Head of caudate nucleus (tissue), 42 donors: ENCODE results near the gene C1orf116.
A peak's percentile ranks its signal among the peaks of the same experiment; 100 is the strongest.

ENCODE experiments used
- DNase-seq, 42 donors: peaks; one replicate each; pipeline versions ENCODE4 v3.0.0 to v3.0.0-alpha.2; 2020 to 2021; ENCODE audit warnings: mixed read lengths in 7 of 42
- intact Hi-C: fragments of 100-400 bp; cut with DNase I; formaldehyde crosslinking; loops from one replicate; pipeline ENCODE4 v1.15.0; 2022

Gene C1orf116

DNA sequence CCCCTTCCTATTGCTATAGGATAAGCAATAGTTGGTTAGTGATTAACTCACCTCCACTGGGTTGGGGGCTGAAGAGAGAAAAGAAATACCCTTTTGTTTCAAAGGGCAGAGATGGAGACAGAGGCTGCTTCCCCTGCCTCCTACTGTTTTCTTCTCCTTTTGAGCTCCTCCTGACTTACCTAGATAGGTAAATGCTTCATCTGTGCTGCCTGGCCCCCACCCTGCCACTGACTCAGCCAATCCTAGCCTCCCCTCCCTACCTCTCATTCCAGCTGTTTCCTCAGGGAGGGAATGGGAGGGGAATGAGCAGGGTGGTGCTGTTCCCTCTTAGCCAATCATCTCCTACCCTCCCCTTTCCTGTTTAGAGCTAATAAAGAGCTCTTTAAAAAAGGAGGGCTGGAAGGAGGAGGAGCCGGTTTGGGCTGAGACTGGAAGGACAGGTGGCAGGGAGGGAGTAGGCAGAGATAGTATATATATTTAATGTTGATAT, at the start of gene C1orf116:
C1orf116 (minus strand) TSS at position 229 of the 490 bp plus-strand sequence. CDS start 5,158 bp downstream, outside the sequence.
- intact Hi-C loops = no loop called here

GRCh38 chr1:207081806-207082205, 49.2 kb upstream of the C1orf116 start:
- intact Hi-C loops = loop anchor here (5.0 kb wide), 1 partner anchor 325 kb away; no protein-coding TSS in a partner anchor
- DNase-seq = no peak

More for the DNA sequence above, at the start of gene C1orf116:
- no peak for DNase-seq

GRCh38 chr1:207081088-207081487, 48.5 kb upstream of the C1orf116 start:
- intact Hi-C loops = loop anchor here (5.0 kb wide), 1 partner anchor 326 kb away; no protein-coding TSS in a partner anchor
- no peak for DNase-seq

DNA sequence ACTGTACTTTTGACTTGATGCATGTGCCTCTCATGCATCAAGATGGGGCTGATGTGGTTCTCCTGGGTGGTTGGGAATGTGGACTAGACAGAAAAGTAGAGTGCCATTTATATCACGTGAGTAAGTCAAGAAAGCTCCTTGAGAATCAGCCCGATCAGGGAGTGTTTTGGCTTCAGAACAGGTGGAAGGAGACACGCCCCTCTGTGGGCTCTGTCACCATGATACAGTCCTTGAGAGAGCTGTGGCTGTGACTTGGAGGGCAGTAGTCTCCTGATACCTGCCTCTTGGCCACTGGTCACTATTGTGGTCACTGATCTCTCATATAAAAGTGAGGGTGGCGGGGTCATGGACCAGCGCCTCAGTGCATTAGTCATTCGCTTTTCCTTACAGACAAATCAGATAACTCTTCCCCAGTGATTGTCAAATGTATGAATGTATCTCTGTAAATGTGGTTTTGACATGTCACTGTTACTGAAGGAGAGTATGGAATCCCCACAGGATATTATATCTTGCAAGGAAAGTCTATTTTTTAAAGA, 47.2 kb upstream of the C1orf116 start:
- DNase-seq = no peak
- intact Hi-C loops = loop anchor here (5.0 kb wide), 1 partner anchor 328 kb away; no protein-coding TSS in a partner anchor

- no peak for DNase-seq
- intact Hi-C loops = no loop called here
Observed at GRCh38 chr1:207078578-207079132, 46.1 kb upstream of the C1orf116 start.

DNA sequence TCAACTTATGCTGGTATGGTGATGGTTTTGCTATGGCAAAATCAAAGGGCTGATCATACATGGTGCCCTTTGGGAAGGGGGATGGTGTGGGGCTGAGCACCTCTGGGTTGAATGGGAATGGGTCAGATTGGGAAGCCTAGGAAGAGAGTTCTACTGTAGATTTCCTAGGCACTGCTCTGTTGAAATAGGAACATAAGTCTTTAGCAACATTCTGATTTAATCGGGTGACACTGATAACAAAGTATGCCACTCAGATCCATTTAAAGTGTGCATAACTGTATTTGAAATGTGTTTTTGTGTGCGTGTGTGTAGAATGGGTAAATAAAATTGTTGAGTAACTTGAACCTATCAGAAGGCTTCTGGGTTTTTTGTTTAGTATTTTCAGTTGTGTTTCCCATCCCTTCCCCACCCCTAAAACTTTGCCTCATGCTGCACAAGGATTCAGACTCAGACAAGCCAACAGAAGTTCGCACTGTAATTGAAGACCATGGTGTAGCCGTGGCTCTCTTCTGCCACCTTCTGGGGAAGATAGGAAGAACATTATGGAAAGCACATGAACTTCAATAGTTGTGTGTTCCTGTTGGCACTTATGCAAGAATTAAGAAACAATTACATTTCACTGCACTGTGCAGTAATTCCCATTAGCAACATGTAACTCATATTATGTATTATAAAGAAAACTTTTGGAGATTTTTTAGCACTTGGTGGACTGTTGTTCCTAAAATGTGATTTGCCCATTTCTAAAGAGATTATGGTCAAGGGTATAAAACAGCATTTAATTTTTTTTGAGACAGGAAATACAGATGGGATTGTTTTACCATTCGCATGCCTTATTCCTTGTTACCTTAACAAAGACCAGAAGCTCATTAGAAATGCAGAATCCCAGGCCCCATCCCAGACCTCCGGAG, 45.2 kb upstream of the C1orf116 start:
- intact Hi-C loops = no loop called here

DNA sequence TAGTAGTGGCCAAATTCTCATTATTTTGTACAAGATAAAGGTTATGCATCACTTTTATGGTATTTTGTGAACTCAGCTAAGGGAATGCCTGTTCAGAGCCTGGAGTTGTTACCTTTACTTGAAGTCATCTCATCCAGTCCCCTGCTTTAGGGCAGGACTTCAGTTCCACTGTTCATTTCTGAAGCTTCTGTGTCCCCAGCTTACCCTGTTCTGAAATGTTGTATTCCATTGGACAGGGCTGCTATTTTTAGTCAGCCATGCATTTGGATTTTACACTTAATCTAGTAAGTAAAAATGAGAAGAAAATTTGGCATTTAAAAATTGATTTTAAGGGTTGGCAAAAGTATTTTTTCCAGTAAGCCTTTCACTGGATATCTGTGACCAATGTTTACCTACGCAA, 44.5 kb upstream of the C1orf116 start:
- DNase-seq = no peak
- intact Hi-C loops = no loop called here

More for the DNA sequence above, 45.2 kb upstream of the C1orf116 start:
- DNase-seq = peak in 39 of 42 donors; percentile 13 to 88 (median 66)

DNA sequence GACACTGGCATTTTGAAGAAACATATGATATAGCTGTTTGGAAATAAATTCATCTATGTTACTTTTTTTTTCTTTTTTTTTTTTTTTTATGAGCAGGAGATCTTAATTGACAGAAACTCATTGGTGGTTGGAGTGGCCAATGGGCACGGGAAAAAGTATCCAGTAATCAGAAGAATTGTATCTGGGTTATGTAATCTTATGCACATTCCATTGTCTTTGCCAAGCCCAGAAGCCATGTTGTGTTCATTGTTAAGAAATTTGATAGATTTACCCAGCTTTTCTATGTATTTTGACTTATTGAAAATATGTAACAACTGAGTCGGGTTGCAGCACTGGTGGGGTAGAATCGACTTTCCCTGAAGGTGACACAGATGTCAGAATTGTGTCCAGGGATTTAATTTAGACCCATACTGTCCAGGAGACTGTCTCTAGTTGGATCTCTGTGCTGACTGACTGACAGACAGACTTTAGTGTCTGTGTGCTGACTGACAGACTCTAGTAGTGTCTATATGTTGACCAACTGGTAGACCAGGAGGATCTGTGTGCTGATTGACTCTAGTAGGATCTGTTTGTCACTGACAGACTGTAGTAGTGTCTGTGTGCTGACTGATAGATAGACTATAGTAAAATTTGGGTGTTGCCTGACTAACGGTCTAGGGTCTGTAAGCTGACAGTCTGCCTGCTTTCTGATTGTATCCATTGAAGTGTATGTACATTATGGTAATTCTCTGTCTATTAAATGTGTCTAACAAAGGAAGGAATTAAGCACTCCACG, 43.8 kb upstream of the C1orf116 start:
- DNase-seq = no peak
- intact Hi-C loops = no loop called here

- intact Hi-C loops = no loop called here
- no peak for DNase-seq
Observed at GRCh38 chr1:207073906-207074820, 41.6 kb upstream of the C1orf116 start.

DNA sequence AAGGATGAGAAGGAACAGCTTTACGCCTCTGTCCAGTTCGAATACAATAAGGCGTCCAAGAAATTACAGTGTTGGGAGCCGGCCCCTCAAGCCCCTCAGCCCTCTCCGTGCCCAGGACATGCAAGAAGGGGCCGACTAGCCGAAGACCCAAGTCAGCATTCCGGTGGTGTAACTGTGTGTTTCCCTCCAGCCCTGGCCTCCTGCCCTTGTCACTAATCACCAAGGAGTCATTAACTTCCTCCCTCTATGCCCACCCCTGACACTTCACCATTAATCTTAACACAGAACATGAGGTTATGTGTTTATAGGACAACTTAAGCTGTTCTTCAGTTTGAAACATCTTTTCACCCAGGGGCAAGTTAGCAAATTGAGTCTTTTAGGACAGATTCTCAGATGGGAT, 39.7 kb upstream of the C1orf116 start:
- intact Hi-C loops = no loop called here
- no peak for DNase-seq

DNA sequence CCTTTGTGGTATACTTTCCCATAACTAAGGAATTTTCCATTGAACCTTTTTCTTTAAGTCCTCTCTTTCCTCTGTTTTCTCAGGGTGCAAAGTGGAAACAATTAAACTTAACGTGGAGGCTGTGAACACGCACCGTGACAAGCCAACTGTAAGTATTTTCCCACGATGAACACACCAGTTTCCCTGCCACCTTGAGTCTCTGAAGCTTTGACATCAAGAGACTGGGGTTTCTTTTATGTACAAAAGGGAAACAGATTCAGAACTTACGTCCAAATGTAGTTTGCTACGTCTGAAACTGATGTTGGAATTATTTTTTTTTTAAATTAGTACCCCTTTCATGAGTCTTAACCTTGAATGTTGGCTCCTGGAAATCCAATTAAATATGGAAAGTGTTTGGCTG, 38.9 kb upstream of the C1orf116 start:
- DNase-seq = no peak
- intact Hi-C loops = no loop called here

GRCh38 chr1:207070811-207071210, 38.3 kb upstream of the C1orf116 start:
- intact Hi-C loops = no loop called here
- DNase-seq = no peak

- DNase-seq = peak in 8 of 42 donors; percentile 23 to 60 (median 30)
- intact Hi-C loops = no loop called here
Observed at GRCh38 chr1:207069858-207070506, 37.4 kb upstream of the C1orf116 start.

DNA sequence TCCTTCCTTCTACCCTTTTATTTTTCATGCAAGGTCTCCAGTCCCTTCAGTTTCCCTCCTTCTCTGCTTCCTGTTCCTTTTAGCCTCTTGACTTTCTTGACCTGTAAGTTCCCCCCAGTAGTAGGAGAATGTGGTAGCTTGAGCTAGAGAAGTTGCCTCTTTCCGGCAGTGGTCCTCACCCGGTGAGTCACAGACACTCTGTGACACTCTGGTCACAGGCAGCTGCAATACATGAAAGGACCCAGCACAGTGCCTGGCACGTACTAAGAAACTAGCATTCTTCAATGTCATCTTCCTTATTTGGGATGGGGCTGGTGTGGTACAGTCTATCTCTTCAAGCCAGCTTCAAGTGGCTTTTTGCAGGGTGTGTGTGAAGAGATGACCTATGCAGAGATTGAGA, 36.5 kb upstream of the C1orf116 start:
- intact Hi-C loops = no loop called here
- no peak for DNase-seq

DNA sequence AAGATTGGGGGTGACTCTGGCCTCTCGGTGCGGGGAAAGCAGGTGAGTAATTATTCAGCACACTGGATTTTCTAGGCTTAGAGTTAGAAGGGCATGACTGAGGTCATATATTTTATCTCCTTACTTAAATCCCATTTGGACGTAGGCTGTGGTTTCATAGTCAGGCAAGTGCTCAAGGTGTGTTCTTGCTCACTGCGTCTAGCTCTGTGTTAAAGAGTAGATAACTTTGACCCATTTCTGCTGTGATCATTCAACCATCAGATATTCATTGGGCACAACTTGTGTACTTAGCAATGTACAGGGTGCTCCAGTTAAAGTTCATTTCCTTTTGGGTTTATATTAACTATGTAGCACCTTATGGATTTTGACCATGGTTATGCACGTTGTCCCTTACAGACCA, 35.1 kb upstream of the C1orf116 start:
- DNase-seq = no peak
- intact Hi-C loops = no loop called here

DNA sequence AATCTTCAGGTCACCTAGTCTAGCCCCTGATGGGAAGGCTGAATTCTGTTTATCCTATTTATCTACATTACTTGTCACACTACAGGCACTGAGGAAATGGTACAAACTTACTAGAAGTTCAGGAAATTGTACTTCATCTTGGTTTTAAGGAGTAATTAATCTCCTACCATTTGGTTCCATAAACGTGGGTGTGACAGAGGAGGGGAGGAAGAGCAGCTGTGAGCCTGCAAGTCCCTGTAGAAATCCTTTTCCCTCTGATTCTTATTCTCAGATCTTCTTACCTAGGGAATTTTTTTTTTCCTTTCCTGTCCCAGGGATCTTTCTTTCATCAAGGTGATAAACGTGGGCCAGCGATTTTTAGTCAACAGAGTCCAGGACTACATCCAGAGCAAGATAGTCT, 34.6 kb upstream of the C1orf116 start:
- DNase-seq = no peak
- intact Hi-C loops = no loop called here

DNA sequence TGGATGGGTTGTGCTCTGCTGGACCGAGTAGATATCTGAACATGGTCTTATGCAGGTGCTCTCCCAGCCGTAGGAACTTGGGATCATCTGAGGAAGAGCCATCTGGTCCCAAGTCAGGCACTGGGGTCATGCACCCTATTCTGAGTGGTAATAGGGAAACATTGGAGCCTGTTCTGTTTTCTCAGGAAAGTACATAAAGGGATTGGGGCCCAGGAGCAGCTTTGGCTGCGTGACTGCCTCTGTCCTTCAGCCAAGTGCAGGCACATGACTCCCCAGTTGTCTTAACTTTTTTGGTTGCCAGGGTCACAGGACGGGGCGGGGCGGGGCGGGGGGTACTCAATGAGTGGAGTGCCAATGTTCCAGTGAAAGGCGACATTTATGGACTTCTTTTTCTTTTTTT, 32.0 kb upstream of the C1orf116 start:
- DNase-seq = peak in 13 of 42 donors; percentile 17 to 72 (median 42)
- intact Hi-C loops = no loop called here

GRCh38 chr1:207063014-207063413, 30.5 kb upstream of the C1orf116 start:
- no peak for DNase-seq
- intact Hi-C loops = no loop called here
